Posterior cingulate gyrus (tissue), 11 donors: ENCODE data around the gene PRPF6.

Source experiments
- DNase-seq, 10 donors: peaks; one replicate each; pipeline versions ENCODE4 v3.0.0 to v3.0.0-alpha.2; 2020 to 2021; ENCODE audit warnings: mixed read lengths in 3 of 10
- intact Hi-C: fragments of 100-400 bp; cut with DNase I; formaldehyde crosslinking; loops from one replicate; pipeline ENCODE4 v1.15.1; 2023

PRPF6 gene

GRCh38 chr20:64055893-64056638, 75.1 kb downstream of the PRPF6 start:
- intact Hi-C loops = no loop called here
- no peak for DNase-seq

- intact Hi-C loops = no loop called here
- DNase-seq = no peak
These were observed 75.6 kb downstream of the PRPF6 start for GRCh38 chr20:64056639-64056888.

GRCh38 chr20:64056889-64057627, 76.1 kb downstream of the PRPF6 start:
- DNase-seq = no peak
- intact Hi-C loops = no loop called here

- peak in 9 of 10 donors; percentile 52 to 92 (median 67) for DNase-seq
- intact Hi-C loops = no loop called here
These were observed 76.9 kb downstream of the PRPF6 start for GRCh38 chr20:64057628-64058498.

- intact Hi-C loops = no loop called here
- peak in 3 of 10 donors; percentile 49 to 92 (median 85) for DNase-seq
These were observed 77.6 kb downstream of the PRPF6 start for GRCh38 chr20:64058536-64058935.

GRCh38 chr20:64062276-64062595, 81.3 kb downstream of the PRPF6 start:
- DNase-seq = no peak
- intact Hi-C loops = loop anchor here (5.0 kb wide), 2 partner anchors 80 to 165 kb away; partner anchors contain the start of genes DNAJC5 and PRPF6

GRCh38 chr20:64062596-64063388, 81.9 kb downstream of the PRPF6 start, which contains the start of gene TCEA2:
Gene TCEA2, plus strand, starts transcription at chr20:64063198. Its CDS starts 115 bp downstream, at chr20:64063313.
- intact Hi-C loops = loop anchor here (1.0 to 5.0 kb wide), 3 partner anchors 80 to 165 kb away; partner anchors contain the start of genes DNAJC5, PRPF6 and UCKL1

GRCh38 chr20:64063389-64064144, 82.6 kb downstream of the PRPF6 start:
- DNase-seq = peak in 5 of 10 donors; percentile 51 to 92 (median 56)
- intact Hi-C loops = loop anchor here (1.0 to 5.0 kb wide), 3 partner anchors 81 to 166 kb away; partner anchors contain the start of genes DNAJC5, PRPF6 and UCKL1

More at GRCh38 chr20:64062596-64063388, 81.9 kb downstream of the PRPF6 start, which contains the start of gene TCEA2:
- DNase-seq = peak; percentile 95 to 100 (median 99)

GRCh38 chr20:64064145-64064698, 83.3 kb downstream of the PRPF6 start:
- DNase-seq = no peak
- intact Hi-C loops = loop anchor here (5.0 kb wide), 2 partner anchors 82 to 167 kb away; partner anchors contain the start of genes DNAJC5 and PRPF6

- DNase-seq = no peak
- intact Hi-C loops = no loop called here
These were observed 84.4 kb downstream of the PRPF6 start for GRCh38 chr20:64065062-64065973.

- intact Hi-C loops = no loop called here
- DNase-seq = no peak
These were observed 85.0 kb downstream of the PRPF6 start for GRCh38 chr20:64065974-64066343.

- no peak for DNase-seq
- intact Hi-C loops = no loop called here
These were observed 86.2 kb downstream of the PRPF6 start for GRCh38 chr20:64067005-64067632.

GRCh38 chr20:64067733-64068307, 86.9 kb downstream of the PRPF6 start:
- intact Hi-C loops = no loop called here
- no peak for DNase-seq

GRCh38 chr20:64068386-64069208, 87.7 kb downstream of the PRPF6 start:
- DNase-seq = no peak
- intact Hi-C loops = no loop called here

- no peak for DNase-seq
- intact Hi-C loops = no loop called here
These were observed 88.3 kb downstream of the PRPF6 start for GRCh38 chr20:64069209-64069613.

GRCh38 chr20:64069614-64070243, 88.8 kb downstream of the PRPF6 start:
- DNase-seq = no peak
- intact Hi-C loops = no loop called here
